ENCODE results near the gene TMX1.

The TMX1 gene

GRCh38 chr14:51294951-51295525 is 55.0 kb downstream of the TMX1 start:
- DNase-seq: no peak

DNA sequence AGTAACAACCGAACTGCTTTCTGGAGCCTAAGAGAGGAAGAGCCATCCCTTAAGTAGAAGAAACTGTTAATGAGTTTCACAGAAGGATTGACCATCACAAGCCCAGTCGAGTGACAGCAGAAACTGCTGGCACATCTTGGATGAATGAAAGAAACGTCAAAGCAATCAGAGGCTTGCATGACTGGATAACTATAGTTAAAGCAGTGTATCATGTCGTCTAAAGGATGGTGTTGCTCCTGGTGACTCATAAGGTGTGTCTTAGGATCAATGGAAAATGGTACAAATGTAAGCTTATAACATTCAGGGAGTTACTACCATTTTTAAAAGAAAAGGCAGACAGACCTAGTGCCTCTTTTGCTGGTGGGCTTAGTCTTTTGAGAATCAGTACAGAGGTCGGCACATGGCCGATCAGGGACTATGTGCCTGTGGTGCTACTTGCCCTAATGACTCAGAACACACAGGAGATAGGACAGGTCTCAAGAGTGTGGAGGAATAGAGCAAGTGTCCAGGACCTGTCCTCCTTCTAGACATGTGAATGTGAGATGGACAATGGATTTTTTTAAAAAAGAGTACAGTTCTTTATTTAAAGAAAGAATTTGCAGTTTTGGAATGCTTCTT is 55.7 kb downstream of the TMX1 start:
- DNase-seq: no peak

- no peak for DNase-seq
Measured at GRCh38 chr14:51297066-51297465, 57.0 kb downstream of the TMX1 start.

GRCh38 chr14:51298895-51299294 is 58.8 kb downstream of the TMX1 start:
- DNase-seq: no peak

DNA sequence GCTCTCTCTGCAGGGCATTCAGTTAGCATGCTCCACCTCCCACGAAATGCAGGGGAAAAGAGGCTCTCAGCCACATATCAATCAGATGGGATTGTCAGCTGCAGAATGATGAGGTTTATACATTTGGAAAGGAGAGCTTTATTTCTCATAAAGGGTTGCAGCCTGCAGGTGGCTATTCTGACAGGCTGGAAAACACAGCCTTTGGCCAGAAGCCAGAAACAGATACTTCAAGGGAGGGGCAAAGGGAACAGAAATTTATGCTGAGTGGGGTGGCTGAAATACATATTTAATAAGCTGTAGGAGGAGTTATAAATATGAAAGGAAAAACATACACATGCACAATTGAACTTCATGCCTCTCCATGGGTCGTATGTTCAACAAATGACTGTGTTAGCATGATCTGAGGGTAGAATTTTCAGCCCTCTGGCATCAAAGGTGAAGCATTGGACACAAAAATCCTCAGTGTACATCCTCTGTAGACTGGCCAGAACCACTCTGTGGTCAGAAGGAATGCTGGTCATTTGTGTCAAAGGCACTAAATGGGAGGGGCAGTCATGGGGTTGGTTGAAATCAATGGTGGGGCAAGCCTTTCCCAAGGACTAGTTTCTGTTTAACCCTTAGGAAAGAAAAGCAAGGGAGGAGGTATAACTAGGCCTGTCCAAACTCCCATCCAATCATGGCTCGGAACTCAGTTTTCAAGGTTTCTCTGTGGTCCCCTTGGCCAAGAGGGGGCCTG is 62.4 kb downstream of the TMX1 start:
- peak; percentile 82 for DNase-seq

GRCh38 chr14:51304438-51304837 is 64.4 kb downstream of the TMX1 start:
- DNase-seq: no peak

DNA sequence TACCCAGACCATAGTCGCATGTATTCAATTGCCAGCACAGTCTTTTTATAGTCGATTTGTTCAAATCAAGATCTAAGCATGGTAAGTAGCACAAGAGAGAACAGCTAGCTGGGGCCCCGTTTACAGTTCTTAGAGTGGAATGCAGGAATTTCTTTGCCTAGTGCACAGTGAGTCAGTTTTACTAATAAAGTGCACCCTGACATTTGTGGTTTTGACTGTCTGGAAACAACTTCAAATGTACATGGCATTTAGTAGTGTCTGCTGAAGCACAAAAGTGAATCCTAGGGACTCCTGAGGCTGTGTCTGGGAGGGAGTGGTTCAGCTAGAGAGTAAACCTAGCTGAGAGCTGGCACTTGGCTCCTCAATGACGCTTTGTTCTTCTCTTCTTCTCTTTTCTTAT is 64.9 kb downstream of the TMX1 start:
- DNase-seq: peak; percentile 28

GRCh38 chr14:51305751-51306150 is 65.7 kb downstream of the TMX1 start:
- DNase-seq: no peak

Data from DMS79 treated with DMSO at 0.1 percent for 48 hours (cell line).